ENCODE measurements around the gene TNNT2. TPM values are rescaled to one million over a fixed set of nuclear protein-coding genes. Genes with fewer than 3 reads are reported as not detected.

Gene TNNT2
- total RNA-seq, 1 experiment from 2014 or later = 0.37 TPM

- Histone ChIP-seq H3K4me2 (ENCODE audit: low read depth, low read length, poor library complexity, severe bottlenecking) (no peak overlapping the region), H3K4me3 (ENCODE audit: low read length) (no peak overlapping the region), H3K9me2 (replicated peaks; ENCODE audit: insufficient read depth, low read length) (no peaks in the 10 kb centered on the region), H3K9me3 (ENCODE audit: low read length) (no peaks in the 10 kb centered on the region), H3K4me1 (ENCODE audit: low read length) (no peaks in the 10 kb centered on the region), H2AFZ (ENCODE audit: low read length) (no peak overlapping the region), H3K27ac (ENCODE audit: low read length) (no peak overlapping the region), H3K9ac (ENCODE audit: low read length) (no peak overlapping the region), H4K20me1 (ENCODE audit: insufficient read depth, low read depth, low read length) (no peaks in the 10 kb centered on the region), H3K27me3 (ENCODE audit: low read length) (no peaks in the 10 kb centered on the region), H3K79me2 (ENCODE audit: low read length) (no peaks in the 10 kb centered on the region), H3K36me3 (ENCODE audit: insufficient read depth, low read length) (no peaks in the 10 kb centered on the region)
- no peak for DNase-seq
Observed at GRCh38 chr1:201312298-201312697, 65.2 kb downstream of the TNNT2 start.

GRCh38 chr1:201311356-201312011 lies 66.0 kb downstream of the TNNT2 start:
- Histone ChIP-seq H3K9ac (ENCODE audit: low read length) (no peak overlapping the region), H3K36me3 (ENCODE audit: insufficient read depth, low read length) (no peaks in the 10 kb centered on the region), H3K4me1 (ENCODE audit: low read length) (no peaks in the 10 kb centered on the region), H4K20me1 (ENCODE audit: insufficient read depth, low read depth, low read length) (no peaks in the 10 kb centered on the region), H3K9me3 (ENCODE audit: low read length) (no peaks in the 10 kb centered on the region), H3K4me2 (ENCODE audit: low read depth, low read length, poor library complexity, severe bottlenecking) (no peak overlapping the region), H3K27me3 (ENCODE audit: low read length) (no peaks in the 10 kb centered on the region), H3K9me2 (replicated peaks; ENCODE audit: insufficient read depth, low read length) (no peaks in the 10 kb centered on the region), H3K4me3 (ENCODE audit: low read length) (no peak overlapping the region), H2AFZ (ENCODE audit: low read length) (no peak overlapping the region), H3K79me2 (ENCODE audit: low read length) (no peaks in the 10 kb centered on the region), H3K27ac (ENCODE audit: low read length) (no peak overlapping the region)
- DNase-seq = no peak

GRCh38 chr1:201310986-201311355 lies 66.5 kb downstream of the TNNT2 start:
- Histone ChIP-seq H3K9ac (ENCODE audit: low read length) (no peak overlapping the region), H3K9me2 (replicated peaks; ENCODE audit: insufficient read depth, low read length) (no peaks in the 10 kb centered on the region), H3K4me2 (ENCODE audit: low read depth, low read length, poor library complexity, severe bottlenecking) (no peak overlapping the region), H3K4me3 (ENCODE audit: low read length) (no peak overlapping the region), H3K36me3 (ENCODE audit: insufficient read depth, low read length) (no peaks in the 10 kb centered on the region), H4K20me1 (ENCODE audit: insufficient read depth, low read depth, low read length) (no peaks in the 10 kb centered on the region), H3K4me1 (ENCODE audit: low read length) (no peaks in the 10 kb centered on the region), H3K27ac (ENCODE audit: low read length) (no peak overlapping the region), H3K9me3 (ENCODE audit: low read length) (no peaks in the 10 kb centered on the region), H3K79me2 (ENCODE audit: low read length) (no peaks in the 10 kb centered on the region), H2AFZ (ENCODE audit: low read length) (no peak overlapping the region), H3K27me3 (ENCODE audit: low read length) (no peaks in the 10 kb centered on the region)
- no peak for DNase-seq

- Histone ChIP-seq H2AFZ (ENCODE audit: low read length) (no peak overlapping the region), H3K27ac (ENCODE audit: low read length) (no peak overlapping the region), H3K9me2 (replicated peaks; ENCODE audit: insufficient read depth, low read length) (no peaks in the 10 kb centered on the region), H3K9me3 (ENCODE audit: low read length) (no peaks in the 10 kb centered on the region), H3K4me2 (ENCODE audit: low read depth, low read length, poor library complexity, severe bottlenecking) (no peak overlapping the region), H3K36me3 (ENCODE audit: insufficient read depth, low read length) (no peaks in the 10 kb centered on the region), H3K4me3 (ENCODE audit: low read length) (no peak overlapping the region), H3K9ac (ENCODE audit: low read length) (no peak overlapping the region), H3K4me1 (ENCODE audit: low read length) (no peaks in the 10 kb centered on the region), H4K20me1 (ENCODE audit: insufficient read depth, low read depth, low read length) (no peaks in the 10 kb centered on the region), H3K79me2 (ENCODE audit: low read length) (no peaks in the 10 kb centered on the region), H3K27me3 (ENCODE audit: low read length) (no peaks in the 10 kb centered on the region)
- DNase-seq = no peak
Observed at GRCh38 chr1:201310251-201310985, 67.1 kb downstream of the TNNT2 start.

- H3K9me3 ChIP-seq (ENCODE audit: low read length) = no peaks in the 10 kb centered on the region
- H3K27me3 ChIP-seq (ENCODE audit: low read length) = no peaks in the 10 kb centered on the region
- H3K4me2 ChIP-seq (ENCODE audit: low read depth, low read length, poor library complexity, severe bottlenecking) = no peak overlapping the region
- H3K79me2 ChIP-seq (ENCODE audit: low read length) = no peaks in the 10 kb centered on the region
- peak; percentile 63 for DNase-seq
- H3K36me3 ChIP-seq (ENCODE audit: insufficient read depth, low read length) = no peaks in the 10 kb centered on the region
- H3K4me1 ChIP-seq (ENCODE audit: low read length) = no peaks in the 10 kb centered on the region
- H3K27ac ChIP-seq (ENCODE audit: low read length) = no peak overlapping the region
- H4K20me1 ChIP-seq (ENCODE audit: insufficient read depth, low read depth, low read length) = no peaks in the 10 kb centered on the region
- no peaks in the 10 kb centered on the region for H3K9me2 ChIP-seq (replicated peaks; ENCODE audit: insufficient read depth, low read length)
- H3K4me3 ChIP-seq (ENCODE audit: low read length) = no peak overlapping the region
- H3K9ac ChIP-seq (ENCODE audit: low read length) = no peak overlapping the region
- H2AFZ ChIP-seq (ENCODE audit: low read length) = no peak overlapping the region
Observed at GRCh38 chr1:201309416-201309815, 68.1 kb downstream of the TNNT2 start.

Other genes starting within 250 kb of the TNNT2 start
- 27.1 and 45.5 TPM in 2 replicates for gene TMEM9, start 223.2 kb downstream of the TNNT2 start, total RNA-seq (2014; rRNA removed; shearing (Covaris generic); ENCODE audit: low replicate concordance)
- gene IGFN1, start 186.9 kb downstream of the TNNT2 start, total RNA-seq (2014; rRNA removed; shearing (Covaris generic); ENCODE audit: low replicate concordance) = not detected in 2 replicates
- not detected in 2 replicates for gene PKP1, start 94.2 kb downstream of the TNNT2 start, total RNA-seq (2014; rRNA removed; shearing (Covaris generic); ENCODE audit: low replicate concordance)
- 0.76 and 1.2 TPM in 2 replicates for gene LAD1, start 21.6 kb upstream of the TNNT2 start, total RNA-seq (2014; rRNA removed; shearing (Covaris generic); ENCODE audit: low replicate concordance)
- gene TNNI1, start 44.0 kb upstream of the TNNT2 start, total RNA-seq (2014; rRNA removed; shearing (Covaris generic); ENCODE audit: low replicate concordance) = 333 and 375 TPM in 2 replicates
- not detected in 2 replicates for gene PHLDA3, start 91.5 kb upstream of the TNNT2 start, total RNA-seq (2014; rRNA removed; shearing (Covaris generic); ENCODE audit: low replicate concordance)
- 39.8 and 51.8 TPM in 2 replicates for gene CSRP1, start 129.4 kb upstream of the TNNT2 start, total RNA-seq (2014; rRNA removed; shearing (Covaris generic); ENCODE audit: low replicate concordance)
- gene NAV1, start 161.4 kb upstream of the TNNT2 start, total RNA-seq (2014; rRNA removed; shearing (Covaris generic); ENCODE audit: low replicate concordance) = 0.83 and 2.9 TPM in 2 replicates